Subcutaneous adipose tissue (tissue), 4 donors: Measurements from ENCODE around the gene CTDSPL. TPM values are rescaled to one million over a fixed set of nuclear protein-coding genes. Genes with fewer than 3 reads are reported as not detected.

Experiments used
- total RNA-seq, 4 donors: library from RNA; depleted of rRNA; stranded (reverse); fragments of >200 nt; gene quantifications; one replicate each; pipeline ENCODE4 v1.1.0, GENCODE V29; 2016
- TF ChIP-seq, protein P1 (sequence below): fragments of 450-650 bp; IDR thresholded peaks from one replicate; pipeline ENCODE4 v1.5.1; 2016; ENCODE audit warnings: low read depth, mild to moderate bottlenecking, control low read depth, antibody characterized with exemption, moderate library complexity

CTDSPL gene
- total RNA-seq, 4 donors from 2014 or later = 29.0 to 34.8 (median 30.1) TPM

DNA sequence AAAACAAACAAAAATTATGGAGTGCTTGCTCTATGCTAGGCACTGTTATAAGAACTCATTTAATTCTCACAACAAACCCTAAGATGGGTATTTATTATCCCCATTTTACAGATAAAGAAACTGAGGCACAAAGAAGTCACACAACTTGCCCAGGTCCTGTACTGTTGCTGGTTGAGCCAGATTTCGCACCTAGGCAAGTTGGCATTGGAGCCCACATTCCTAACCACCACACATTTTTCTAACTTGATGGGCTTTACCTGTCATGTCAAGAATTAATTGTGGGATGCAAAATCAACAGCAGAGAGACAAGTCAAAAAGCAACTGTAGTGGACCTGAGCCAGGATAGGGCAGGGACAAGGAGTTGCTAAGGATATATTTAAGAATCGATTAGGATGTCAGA, 81.0 kb downstream of the CTDSPL start:
- TF ChIP-seq, protein P1, sequence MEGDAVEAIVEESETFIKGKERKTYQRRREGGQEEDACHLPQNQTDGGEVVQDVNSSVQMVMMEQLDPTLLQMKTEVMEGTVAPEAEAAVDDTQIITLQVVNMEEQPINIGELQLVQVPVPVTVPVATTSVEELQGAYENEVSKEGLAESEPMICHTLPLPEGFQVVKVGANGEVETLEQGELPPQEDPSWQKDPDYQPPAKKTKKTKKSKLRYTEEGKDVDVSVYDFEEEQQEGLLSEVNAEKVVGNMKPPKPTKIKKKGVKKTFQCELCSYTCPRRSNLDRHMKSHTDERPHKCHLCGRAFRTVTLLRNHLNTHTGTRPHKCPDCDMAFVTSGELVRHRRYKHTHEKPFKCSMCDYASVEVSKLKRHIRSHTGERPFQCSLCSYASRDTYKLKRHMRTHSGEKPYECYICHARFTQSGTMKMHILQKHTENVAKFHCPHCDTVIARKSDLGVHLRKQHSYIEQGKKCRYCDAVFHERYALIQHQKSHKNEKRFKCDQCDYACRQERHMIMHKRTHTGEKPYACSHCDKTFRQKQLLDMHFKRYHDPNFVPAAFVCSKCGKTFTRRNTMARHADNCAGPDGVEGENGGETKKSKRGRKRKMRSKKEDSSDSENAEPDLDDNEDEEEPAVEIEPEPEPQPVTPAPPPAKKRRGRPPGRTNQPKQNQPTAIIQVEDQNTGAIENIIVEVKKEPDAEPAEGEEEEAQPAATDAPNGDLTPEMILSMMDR = no peak

DNA sequence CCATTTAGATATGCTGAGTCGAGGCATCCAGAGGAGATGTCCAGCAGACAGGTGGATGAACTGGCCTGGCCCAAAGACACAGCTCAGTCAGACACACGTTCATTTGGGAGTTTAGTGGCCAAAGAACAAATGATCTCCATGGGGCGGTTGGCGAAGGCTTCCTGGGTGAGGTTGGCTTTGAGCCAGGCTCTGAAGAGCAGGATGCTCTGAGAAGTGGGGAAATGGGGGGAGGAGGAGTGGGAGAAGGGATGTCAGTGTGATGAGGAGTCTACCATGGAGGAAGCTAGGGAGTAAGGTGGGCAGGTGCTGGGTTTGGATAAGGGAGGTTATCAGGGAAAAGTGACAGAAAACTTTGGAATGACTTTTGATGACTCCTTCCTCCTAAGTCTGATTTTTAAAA, 81.4 kb downstream of the CTDSPL start:
- TF ChIP-seq, protein P1 = no peak

DNA sequence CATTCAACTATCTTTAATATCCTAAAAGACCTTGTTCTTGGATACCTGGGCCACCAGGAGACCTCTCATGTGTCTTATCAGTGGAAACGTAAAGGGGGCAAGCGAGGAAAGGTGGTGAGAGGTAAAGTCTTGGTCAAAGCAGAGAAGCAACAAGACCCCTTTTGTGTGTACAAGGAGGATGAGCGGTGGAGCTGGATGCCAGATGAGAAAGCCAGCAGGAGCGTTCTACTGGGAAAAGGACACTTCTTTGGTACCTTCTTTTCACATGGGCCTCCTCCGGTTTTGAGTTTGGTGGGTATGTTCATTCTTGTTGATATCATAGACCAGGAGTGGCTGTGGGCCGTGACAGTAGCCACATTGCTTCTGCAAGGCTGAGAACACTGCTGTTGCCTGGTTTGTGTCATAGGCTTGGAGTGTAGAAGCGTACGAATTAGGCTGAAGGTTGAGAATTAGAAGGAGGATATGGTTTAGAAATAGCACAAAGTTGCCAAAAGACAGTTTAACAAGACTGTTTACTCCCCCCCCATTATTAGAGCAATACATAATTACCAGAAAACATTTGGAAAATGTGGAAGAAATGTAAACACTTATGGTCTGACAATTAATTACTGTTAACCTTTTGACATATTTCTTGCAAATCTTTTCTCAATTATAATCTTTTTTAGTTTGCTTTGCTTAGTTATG, 82.1 kb downstream of the CTDSPL start:
- TF ChIP-seq, protein P1 = no peak

DNA sequence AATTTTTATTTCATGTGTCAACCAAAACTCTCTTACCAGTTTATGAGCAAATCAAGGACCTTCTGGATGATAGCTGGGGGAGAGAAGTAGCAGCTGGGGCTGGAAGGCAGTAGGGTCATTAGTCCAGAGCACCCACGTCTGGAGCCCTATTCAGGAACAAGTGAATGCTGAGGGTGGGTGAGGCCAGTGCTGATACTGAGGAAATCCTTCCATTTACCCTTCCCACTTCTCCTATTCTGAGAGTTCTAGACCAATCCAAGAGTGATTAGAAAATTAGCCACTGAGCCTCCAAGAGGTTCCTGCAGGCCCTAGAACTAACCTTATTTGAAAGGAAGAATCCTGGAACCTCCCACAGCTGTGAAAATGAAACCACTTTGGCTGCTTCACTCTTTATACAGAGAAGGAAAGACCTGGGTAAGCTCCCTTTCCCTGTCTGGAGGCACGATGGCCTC, 82.7 kb downstream of the CTDSPL start:
- TF ChIP-seq, protein P1 = no peak

DNA sequence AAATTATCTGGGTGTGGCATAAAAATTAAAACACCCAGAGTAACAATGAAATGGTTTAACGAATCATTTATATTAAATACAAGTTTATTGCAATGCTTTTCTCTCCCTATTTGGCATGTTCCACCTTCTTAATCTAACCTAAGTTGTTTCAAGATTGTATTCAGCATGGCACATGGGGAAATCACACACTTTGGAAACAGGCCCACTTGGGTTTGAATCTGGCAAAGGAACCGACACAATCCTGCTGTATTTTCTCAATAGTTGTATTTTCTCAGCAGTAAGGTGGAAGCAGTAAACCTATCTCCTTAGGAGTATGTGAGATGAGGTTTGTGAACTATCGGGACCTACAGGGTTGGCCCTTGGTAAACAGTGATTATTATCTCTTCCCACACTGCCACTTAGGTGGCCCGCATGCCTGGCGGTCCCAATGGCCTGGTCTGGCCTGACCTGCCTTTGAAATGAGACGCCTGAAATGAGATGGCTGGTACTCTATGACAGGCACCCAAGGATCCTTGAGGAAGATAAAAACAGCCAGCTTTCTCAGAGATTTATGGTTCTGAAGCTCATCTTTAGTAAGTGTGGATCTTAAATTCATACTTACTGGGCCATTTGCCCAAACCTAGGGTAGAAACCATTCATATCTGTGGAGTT, 83.6 kb downstream of the CTDSPL start:
- TF ChIP-seq, protein P1 = no peak

DNA sequence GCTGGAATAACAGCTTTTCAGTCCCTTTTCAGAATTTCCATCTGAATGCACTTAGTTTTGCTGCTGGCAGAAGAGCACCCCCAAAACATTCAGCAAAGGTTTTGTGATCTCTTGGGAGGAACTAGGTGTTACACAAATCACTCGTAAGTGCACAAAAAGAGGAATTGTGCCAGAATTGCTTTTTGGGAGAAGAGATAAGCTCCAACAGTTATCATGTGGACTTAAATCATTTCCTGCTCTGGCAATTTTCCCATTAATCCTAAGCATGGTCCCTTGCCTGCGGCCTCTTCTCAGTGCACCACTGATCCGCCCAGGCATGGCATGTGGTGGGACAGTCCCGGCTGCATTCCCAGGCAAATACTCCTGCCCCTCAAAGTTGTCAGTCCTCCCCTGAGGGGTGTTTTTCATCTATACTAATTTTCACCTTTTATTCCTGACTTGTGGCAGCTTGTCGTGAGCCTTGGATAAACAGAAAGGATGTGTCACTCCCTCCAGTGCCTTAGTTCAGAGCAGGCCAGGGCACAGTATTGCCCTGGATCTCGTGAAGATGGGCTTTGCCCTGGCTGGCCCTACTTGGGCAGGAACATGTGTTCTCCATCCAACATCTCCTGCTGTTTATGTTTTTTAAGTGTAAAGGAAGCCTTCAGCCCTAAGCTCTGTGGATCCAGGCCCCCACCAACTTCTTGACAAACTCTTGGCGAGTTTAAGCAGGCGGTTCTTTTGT, 84.3 kb downstream of the CTDSPL start:
- TF ChIP-seq, protein P1 = no peak

DNA sequence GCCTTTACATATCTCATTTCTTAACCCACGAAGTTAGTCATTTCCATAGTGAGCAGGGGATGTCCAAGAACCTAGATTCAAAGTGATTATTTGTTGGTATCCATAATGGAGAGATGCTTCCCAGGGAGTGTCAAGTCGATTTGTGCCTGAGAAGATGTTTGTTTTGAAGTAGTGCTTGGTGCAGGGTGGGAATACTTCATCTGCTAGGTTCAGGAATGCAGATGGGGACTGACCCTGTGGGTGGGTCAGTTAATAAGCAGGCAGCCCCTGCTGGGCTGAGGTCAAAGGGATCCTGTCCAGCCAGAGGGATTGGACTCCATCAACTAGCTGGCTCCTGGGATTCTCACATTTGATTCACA, 84.8 kb downstream of the CTDSPL start:
- TF ChIP-seq, protein P1 = no peak
